Motor neuron (in vitro differentiated cells): ENCODE data around the gene COX10. TPM values are rescaled to one million over a fixed set of nuclear protein-coding genes. Genes with fewer than 3 reads are reported as not detected.
A peak's percentile ranks its signal among the peaks of the same experiment; 100 is the strongest.
"Not testable (repeated sequence)": the region's sequence is repeated elsewhere in the genome, so short reads cannot be mapped to it uniquely, and the experiment has no call there.

Experiments
- ATAC-seq, 8 experiments: fragments of 200-7000 bp; cut with Tn5 transposase; replicated peaks in 6 of 8; 2 replicates each; pipeline ENCODE4 v1.8.0; 2021; ENCODE audit warnings: mild to moderate bottlenecking in 8 of 8, moderate library complexity in 8 of 8
- H3K27ac ChIP-seq, 2 donors: fragments of 250-450 bp; sonication (Bioruptor Pico); 2 replicates each; pipeline ENCODE4 v1.9.0; 2021; ENCODE audit warnings: antibody characterized with exemption in 2 of 2, mild to moderate bottlenecking in 2 of 2, moderate library complexity in 1 of 2
- H3K4me1 ChIP-seq, 2 donors: fragments of 250-450 bp; sonication (Bioruptor Pico); replicated peaks in 1 of 2; 2 replicates each; pipeline ENCODE4 v1.6.1; 2021; ENCODE audit warnings: antibody characterized with exemption in 2 of 2, mild to moderate bottlenecking in 2 of 2, moderate library complexity in 1 of 2
- H3K4me3 ChIP-seq, 5 donors: fragments of 250-450 bp; sonication (Bioruptor Pico); 2 replicates each; pipeline ENCODE4 v1.9.0; 2021; ENCODE audit warnings: antibody characterized with exemption in 5 of 5, mild to moderate bottlenecking in 5 of 5, moderate library complexity in 4 of 5
- WGBS, 10 experiments: fragments of 450-650 bp; shearing (Covaris generic); methylation state at CpG; one replicate each; pipeline ENCODE4 v1.0.0; 2022; 5-methylcytosine and 5-hydroxymethylcytosine counted together
- in situ Hi-C, 9 experiments: fragments of 400-800 bp; cut with MboI; loops; one replicate each; pipeline ENCODE4 v1.15.0; 2021; ENCODE audit warnings: low sequenced_read_pairs in 9 of 9, low pct_unique_long_range_greater_than_20kb in 2 of 9; ENCODE audit not compliant: unreplicated experiment in 9 of 9
- total RNA-seq, 8 experiments: library from RNA; unstranded; fragments of 300-600 nt; gene quantifications; 2 replicates each; pipeline versions ENCODE4 v1.2.3 to v1.2.4, GENCODE V29; 2022

Gene COX10
- total RNA-seq, 8 experiments from 2014 or later = 13.8 to 31.6 (median 18.8) TPM

DNA sequence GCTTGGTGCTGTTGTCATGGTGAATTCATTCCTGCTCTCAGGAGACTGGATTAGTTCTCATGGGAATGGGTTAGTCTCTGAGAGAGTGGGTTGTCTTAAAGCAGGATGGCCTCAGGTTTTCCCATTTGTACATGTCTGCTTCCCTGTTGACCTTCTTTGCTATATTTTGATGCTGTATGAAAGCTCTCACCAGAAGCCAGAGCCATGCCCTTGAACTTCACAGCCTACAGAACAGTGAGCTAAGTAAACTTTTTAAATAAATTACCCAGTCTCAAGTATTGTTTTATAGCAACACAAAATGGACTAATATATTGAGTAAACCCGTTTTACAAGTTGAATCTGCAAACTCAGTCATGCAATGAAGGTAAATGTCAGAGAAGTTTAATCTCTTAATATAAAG, 100.6 kb downstream of the COX10 start:
- no peak for ATAC-seq
- in situ Hi-C loops = no loop called here
- Histone ChIP-seq H3K4me1 (peaks cover 0 to 1% of the 10 kb centered on the region in 2 donors), H3K27ac (no peak overlapping the region), H3K4me3 (no peak overlapping the region)
- 73 to 100% (median 100%) methylated on average over 1 of the region's 1 CpG for WGBS, 10 experiments

GRCh38 chr17:14176989-14177388, 107.7 kb downstream of the COX10 start:
- H3K27ac ChIP-seq, in situ Hi-C loops, H3K4me1 ChIP-seq, H3K4me3 ChIP-seq: not testable (repeated sequence)
- 80% methylated on average over 2 of the region's 3 CpGs; no CpG with 5 or more reads in 9 of the 10 experiments for WGBS, 10 experiments
- ATAC-seq = peak in 2 of 8 experiments; percentile 38 to 93

GRCh38 chr17:14177801-14178200, 108.5 kb downstream of the COX10 start:
- ATAC-seq, in situ Hi-C loops, H3K4me3 ChIP-seq, H3K27ac ChIP-seq, H3K4me1 ChIP-seq: not testable (repeated sequence)
- WGBS, 10 experiments = no CpG with 5 or more reads among the region's 4 CpGs

- H3K27ac ChIP-seq, H3K4me1 ChIP-seq, in situ Hi-C loops, H3K4me3 ChIP-seq: not testable (repeated sequence)
- no CpG with 5 or more reads among the region's 1 CpG for whole genome bisulfite sequencing, 10 experiments
- ATAC-seq = peak in 1 of 8 experiments; percentile 40
Observed at GRCh38 chr17:14179951-14180350, 110.6 kb downstream of the COX10 start.

GRCh38 chr17:14182084-14182483, 112.8 kb downstream of the COX10 start:
- H3K27ac ChIP-seq, H3K4me1 ChIP-seq, H3K4me3 ChIP-seq, in situ Hi-C loops, ATAC-seq: not testable (repeated sequence)
- 89 to 100% (median 95%) methylated on average over 2 to 5 of the region's 6 CpGs; no CpG with 5 or more reads in 3 of the 10 experiments for WGBS, 10 experiments

- no CpG with 5 or more reads among the region's 5 CpGs for WGBS, 10 experiments
- ATAC-seq, in situ Hi-C loops, H3K4me1 ChIP-seq, H3K27ac ChIP-seq, H3K4me3 ChIP-seq: not testable (repeated sequence)
Observed at GRCh38 chr17:14184536-14184935, 115.2 kb downstream of the COX10 start.

GRCh38 chr17:14186443-14186842, 117.1 kb downstream of the COX10 start:
- ATAC-seq = peak in 1 of 8 experiments; percentile 58
- H3K4me3 ChIP-seq, in situ Hi-C loops, H3K4me1 ChIP-seq, H3K27ac ChIP-seq: not testable (repeated sequence)
- no CpG with 5 or more reads among the region's 4 CpGs for WGBS, 10 experiments

- peak in 1 of 8 experiments; percentile 69 for ATAC-seq
- H3K4me3 ChIP-seq, H3K27ac ChIP-seq, in situ Hi-C loops, H3K4me1 ChIP-seq: not testable (repeated sequence)
- WGBS, 10 experiments = no CpG with 5 or more reads among the region's 1 CpG
Observed at GRCh38 chr17:14190774-14191173, 121.5 kb downstream of the COX10 start.

- in situ Hi-C loops, H3K4me3 ChIP-seq, ATAC-seq: not testable (repeated sequence)
Observed at GRCh38 chr17:14191469-14191868, 122.2 kb downstream of the COX10 start.

GRCh38 chr17:14192039-14192438, 122.7 kb downstream of the COX10 start:
- ATAC-seq, H3K27ac ChIP-seq, in situ Hi-C loops, H3K4me1 ChIP-seq, H3K4me3 ChIP-seq: not testable (repeated sequence)
- no CpG with 5 or more reads among the region's 11 CpGs for WGBS, 10 experiments

More at GRCh38 chr17:14191469-14191868, 122.2 kb downstream of the COX10 start:
- not testable (repeated sequence) for H3K4me1 ChIP-seq, H3K27ac ChIP-seq

- H3K4me1 ChIP-seq, in situ Hi-C loops, H3K27ac ChIP-seq, ATAC-seq, H3K4me3 ChIP-seq: not testable (repeated sequence)
- 100% methylated on average over 1 to 2 of the region's 13 CpGs; no CpG with 5 or more reads in 8 of the 10 experiments for WGBS, 10 experiments
Observed at GRCh38 chr17:14192636-14193344, 123.5 kb downstream of the COX10 start.

- H3K4me1 ChIP-seq = peaks cover 0 to 3% of the 10 kb centered on the region in 2 donors
- ATAC-seq = no peak
- H3K27ac ChIP-seq = no peak overlapping the region
- no peak overlapping the region for H3K4me3 ChIP-seq
- 80 to 100% (median 100%) methylated on average over 1 to 4 of the region's 4 CpGs; no CpG with 5 or more reads in 1 of the 10 experiments for WGBS, 10 experiments
- in situ Hi-C loops = no loop called here
Observed at GRCh38 chr17:14196377-14196997, 127.2 kb downstream of the COX10 start.

DNA sequence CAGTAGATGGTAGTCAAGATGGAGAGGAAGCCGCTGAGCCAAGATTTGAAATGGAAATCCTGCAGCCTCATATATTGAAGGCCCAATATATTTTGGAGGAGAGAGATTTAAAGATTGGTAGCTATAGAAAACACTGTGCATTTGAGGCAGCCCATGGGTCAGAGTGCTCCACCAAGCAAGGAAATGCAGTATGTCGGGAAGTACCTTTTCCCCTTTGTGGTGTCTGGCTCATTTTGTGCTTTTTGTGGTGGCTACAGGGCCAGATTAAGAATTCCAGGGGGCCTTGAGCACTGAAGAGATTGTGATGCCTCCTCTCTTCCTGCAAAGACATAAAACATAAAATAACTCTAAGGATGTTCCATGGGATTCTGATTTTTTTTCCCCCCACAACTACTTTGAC, 127.8 kb downstream of the COX10 start:
- ATAC-seq = no peak
- in situ Hi-C loops = no loop called here
- Histone ChIP-seq H3K27ac (no peak overlapping the region), H3K4me1 (peaks cover 0 to 3% of the 10 kb centered on the region in 2 donors), H3K4me3 (no peak overlapping the region)
- 80 to 100% (median 92%) methylated on average over 1 to 2 of the region's 2 CpGs; no CpG with 5 or more reads in 6 of the 10 experiments for WGBS, 10 experiments

GRCh38 chr17:14197586-14197985, 128.3 kb downstream of the COX10 start:
- ATAC-seq = no peak
- Histone ChIP-seq H3K4me3 (no peak overlapping the region), H3K27ac (no peak overlapping the region), H3K4me1 (peaks cover 0 to 3% of the 10 kb centered on the region in 2 donors)
- in situ Hi-C loops = no loop called here
- 80 to 100% (median 97%) methylated on average over 1 to 3 of the region's 4 CpGs; no CpG with 5 or more reads in 4 of the 10 experiments for WGBS, 10 experiments
